GM23338 (cell line): ENCODE results near the gene RBM19. TPM values are rescaled to one million over a fixed set of nuclear protein-coding genes. Genes with fewer than 3 reads are reported as not detected.

Experiments used
- ATAC-seq: fragments of 200-7000 bp; cut with Tn5 transposase; 3 replicates; pipeline ENCODE4 v1.9.1; 2020
- DNase-seq: peaks from one replicate; pipeline ENCODE4 v3.0.0-alpha.2; 2015; ENCODE audit warnings: low spot score
- H2AFZ ChIP-seq: fragments of 200-600 bp; sonication (generic); 2 replicates; pipeline ENCODE4 v1.8.0; 2016; ENCODE audit warnings: antibody characterized with exemption, mild to moderate bottlenecking, moderate library complexity
- H3F3A ChIP-seq: fragments of 200-600 bp; sonication (generic); replicated peaks from 2 replicates; pipeline ENCODE4 v1.8.0; 2017; ENCODE audit warnings: antibody characterized with exemption, mixed run types, low read depth
- H3K27ac ChIP-seq: fragments of 200-600 bp; sonication (generic); 2 replicates; pipeline ENCODE4 v1.6.1; 2016; ENCODE audit warnings: low read depth
- H3K27me3 ChIP-seq: fragments of 200-600 bp; sonication (generic); 2 replicates; pipeline ENCODE4 v1.8.0; 2016; ENCODE audit warnings: mild to moderate bottlenecking, mixed run types, moderate library complexity; ENCODE audit not compliant: insufficient read depth
- H3K36me3 ChIP-seq: fragments of 200-600 bp; sonication (generic); 2 replicates; pipeline ENCODE4 v1.8.0; 2016; ENCODE audit warnings: mild to moderate bottlenecking; ENCODE audit not compliant: insufficient read depth
- H3K4me1 ChIP-seq: fragments of 200-600 bp; sonication (generic); 2 replicates; pipeline ENCODE4 v1.8.0; 2016; ENCODE audit warnings: mild to moderate bottlenecking, moderate library complexity; ENCODE audit not compliant: insufficient read depth
- H3K4me2 ChIP-seq: fragments of 200-600 bp; sonication (generic); 2 replicates; pipeline ENCODE4 v1.7.1; 2017; ENCODE audit warnings: mixed run types
- H3K4me3 ChIP-seq: fragments of 200-600 bp; sonication (generic); 2 replicates; pipeline ENCODE4 v1.6.1; 2016; ENCODE audit warnings: mixed run types
- H3K79me2 ChIP-seq: fragments of 200-600 bp; sonication (generic); replicated peaks from 2 replicates; pipeline ENCODE4 v1.8.0; 2017; ENCODE audit warnings: mild to moderate bottlenecking; ENCODE audit not compliant: insufficient read depth
- H3K9me2 ChIP-seq: fragments of 200-600 bp; sonication (generic); 2 replicates; pipeline ENCODE4 v1.8.0; 2017; ENCODE audit not compliant: insufficient read depth
- H4K20me1 ChIP-seq: fragments of 200-600 bp; sonication (generic); replicated peaks from 2 replicates; pipeline ENCODE4 v1.8.0; 2017; ENCODE audit warnings: mild to moderate bottlenecking; ENCODE audit not compliant: insufficient read depth
- H3K27ac Mint-ChIP-seq: 2 replicates; pipeline ENCODE4 v1.8.0; 2020; ENCODE audit warnings: inconsistent platforms, mild to moderate bottlenecking, moderate library complexity, mixed read lengths
- H3K27me3 Mint-ChIP-seq: 3 replicates; pipeline ENCODE4 v1.8.0; 2022; ENCODE audit warnings: low read depth, mild to moderate bottlenecking, moderate library complexity, mixed read lengths, inconsistent platforms; ENCODE audit not compliant: insufficient read depth, poor library complexity
- H3K36me3 Mint-ChIP-seq: 3 replicates; pipeline ENCODE4 v1.8.0; 2021; ENCODE audit warnings: low read depth, mild to moderate bottlenecking, inconsistent platforms, moderate library complexity, mixed read lengths
- H3K4me1 Mint-ChIP-seq: 3 replicates; pipeline ENCODE4 v1.8.0; 2020; ENCODE audit warnings: mild to moderate bottlenecking, inconsistent platforms, mixed read lengths
- H3K4me3 Mint-ChIP-seq: 3 replicates; pipeline ENCODE4 v1.8.0; 2021; ENCODE audit warnings: moderate library complexity, mild to moderate bottlenecking, inconsistent platforms, mixed read lengths
- H3K9me3 Mint-ChIP-seq: 3 replicates; pipeline ENCODE4 v1.8.0; 2020; ENCODE audit warnings: moderate library complexity, mild to moderate bottlenecking, inconsistent platforms, mixed read lengths
- CREB1 ChIP-seq: fragments of 250-450 bp; sonication (Bioruptor Pico); IDR thresholded peaks from 2 replicates; pipeline ENCODE4 v1.5.0; 2020; ENCODE audit warnings: low read depth, mild to moderate bottlenecking, moderate library complexity
- CTCF ChIP-seq, 2 experiments: fragments of 200-600 bp in 1 of 2; sonication (generic) in 1 of 2; conservative IDR thresholded peaks; 2 replicates each; pipeline versions ENCODE4 v1.5.1 to v1.6.1; 2016 to 2017; ENCODE audit warnings: antibody characterized with exemption in 2 of 2, low read depth in 2 of 2, mild to moderate bottlenecking in 2 of 2, moderate library complexity in 1 of 2
- ETS1 ChIP-seq: IDR thresholded peaks from 2 replicates; pipeline ENCODE4 v1.6.1; 2016; ENCODE audit warnings: antibody characterized with exemption
- EZH2 ChIP-seq: fragments of 200-600 bp; sonication (generic); IDR thresholded peaks from one replicate; pipeline ENCODE4 v1.8.0; 2017; ENCODE audit warnings: antibody characterized with exemption, mild to moderate bottlenecking, low read depth; ENCODE audit not compliant: unreplicated experiment
- EZH2phosphoT487 ChIP-seq: fragments of 200-600 bp; sonication (generic); IDR thresholded peaks from one replicate; pipeline ENCODE4 v1.8.1; 2018; ENCODE audit warnings: antibody characterized with exemption; ENCODE audit not compliant: unreplicated experiment
- JUNB ChIP-seq: IDR thresholded peaks from one replicate; pipeline ENCODE4 v1.6.1; 2016; ENCODE audit warnings: antibody characterized with exemption; ENCODE audit not compliant: unreplicated experiment
- NANOG ChIP-seq: IDR thresholded peaks from 2 replicates; pipeline ENCODE4 v1.6.1; 2016; ENCODE audit warnings: antibody characterized with exemption, borderline replicate concordance
- POLR2AphosphoS5 ChIP-seq: IDR thresholded peaks from 2 replicates; pipeline ENCODE4 v1.6.1; 2016; ENCODE audit warnings: antibody characterized with exemption, low read depth
- REST ChIP-seq: IDR thresholded peaks from one replicate; pipeline ENCODE4 v1.6.1; 2018; ENCODE audit warnings: antibody characterized with exemption; ENCODE audit not compliant: unreplicated experiment
- STAT1 ChIP-seq: IDR thresholded peaks from one replicate; pipeline ENCODE4 v1.6.1; 2016; ENCODE audit warnings: antibody characterized with exemption; ENCODE audit not compliant: unreplicated experiment
- ZNF114 ChIP-seq: fragments of 250-450 bp; sonication (Bioruptor Pico); IDR thresholded peaks from 2 replicates; pipeline ENCODE4 v1.5.0; 2020; ENCODE audit warnings: mild to moderate bottlenecking, moderate library complexity
- ZNF331 ChIP-seq: fragments of 250-450 bp; sonication (Bioruptor Pico); IDR thresholded peaks from 2 replicates; pipeline ENCODE4 v1.5.0; 2020; ENCODE audit warnings: low read depth, mild to moderate bottlenecking, moderate library complexity
- ZNF462 ChIP-seq: fragments of 250-450 bp; sonication (Bioruptor Pico); IDR thresholded peaks from 2 replicates; pipeline ENCODE4 v1.5.0; 2020; ENCODE audit warnings: mild to moderate bottlenecking, moderate library complexity
- polyA plus RNA-seq: library from polyadenylated mRNA; unstranded; fragments of >200 nt; fragmentation: Nextera tagmentation; extraction: Ambion mirVana; gene quantifications from 2 replicates; pipeline ENCODE4 v1.2.1, GENCODE V29; 2016
- total RNA-seq: library from RNA; depleted of rRNA; stranded (reverse); fragments of >200 nt; shearing (Covaris generic); gene quantifications from 2 replicates; pipeline ENCODE4 v1.2.3, GENCODE V29; 2014

Gene RBM19
- total and polyA plus RNA-seq, 2 experiments from 2014 or later, result 43.4 to 56.7 TPM

- 0 out of 2 replicates have a peak, but pooled peaks cover 3% of the 10 kb centered on the region for H4K20me1 ChIP-seq
- no peak for ATAC-seq
- H3K4me3 Mint-ChIP-seq, result no peak overlapping the region
- H3K79me2 ChIP-seq, result peaks cover 31% of the 10 kb centered on the region
- H3K4me3 ChIP-seq, result no peak overlapping the region
- H3K4me1 ChIP-seq, result peaks cover 21% of the 10 kb centered on the region
- no peaks in the 10 kb centered on the region; the same call in 1 of the 2 replicates for H3K36me3 ChIP-seq
- H3K4me1 Mint-ChIP-seq, result peaks cover 12% of the 10 kb centered on the region
- H3F3A ChIP-seq, result no peaks in the 10 kb centered on the region
- TF ChIP-seq EZH2 (no peak), STAT1 (no peak), ZNF331 (CRISPR knock-in tag) (no peak), ZNF114 (CRISPR knock-in tag) (no peak), CREB1 (no peak), NANOG (no peak), ZNF462 (CRISPR knock-in tag) (no peak), ETS1 (no peak), EZH2phosphoT487 (no peak), CTCF (conservative IDR thresholded peaks at IDR 0.05; ENCODE audit: low read depth in 2 of 2) (no peak), POLR2AphosphoS5 (no peak), JUNB (no peak), REST (no peak)
- peak overlapping the region; percentile 87 for H2AFZ ChIP-seq
- H3K9me3 Mint-ChIP-seq, result no peaks in the 10 kb centered on the region; the same call in 2 of the 3 replicates
- no peak overlapping the region; the same call in 1 of the 2 replicates for H3K27ac Mint-ChIP-seq
- H3K27ac ChIP-seq, result no peak overlapping the region
- H3K9me2 ChIP-seq, result peaks cover 6% of the 10 kb centered on the region
- H3K27me3 ChIP-seq, result no peaks in the 10 kb centered on the region
- DNase-seq, result no peak
- H3K36me3 Mint-ChIP-seq, result peaks cover 7% of the 10 kb centered on the region
- 0 out of 2 replicates have a peak overlapping the region, but pooled peaks have one; percentile 70 for H3K4me2 ChIP-seq
- peaks cover 5% of the 10 kb centered on the region for H3K27me3 Mint-ChIP-seq
These were observed 1.2 kb upstream of the RBM19 start for GRCh38 chr12:113967368-113967767.
